H1 (cell line): ENCODE measurements around the gene AKR1C2. TPM values are rescaled to one million over a fixed set of nuclear protein-coding genes. Genes with fewer than 3 reads are reported as not detected.

Experiments
- ATF2 ChIP-seq: IDR thresholded peaks from 2 replicates; pipeline ENCODE4 v1.6.1; 2012; ENCODE audit warnings: low read length, inconsistent platforms
- CBX5 ChIP-seq: fragments of 300-800, 300-1000 bp; sonication (generic); IDR thresholded peaks from 2 replicates; pipeline ENCODE4 v1.7.1; 2016; ENCODE audit warnings: antibody characterized with exemption, low read length, low read depth
- CTBP2 ChIP-seq: IDR thresholded peaks from 2 replicates; pipeline ENCODE4 v1.7.0; 2011; ENCODE audit warnings: borderline replicate concordance, mild to moderate bottlenecking, moderate library complexity, mixed read lengths, low read length; ENCODE audit not compliant: insufficient read depth, insufficient read length
- JUN ChIP-seq: IDR thresholded peaks from 2 replicates; pipeline ENCODE4 v1.6.1; 2011; ENCODE audit warnings: low read depth, mild to moderate bottlenecking, improper control_type of control experiment, low read length
- RAD21 ChIP-seq, 2 experiments: IDR thresholded peaks in 1 of 2; conservative IDR thresholded peaks in 1 of 2; 2 replicates each; pipeline ENCODE4 v1.6.1; 2011; ENCODE audit warnings: low read depth in 2 of 2, low read length in 2 of 2, improper control_type of control experiment in 1 of 2, inconsistent platforms in 1 of 2, mild to moderate bottlenecking in 1 of 2, moderate library complexity in 1 of 2
- SIX5 ChIP-seq: IDR thresholded peaks from 2 replicates; pipeline ENCODE4 v1.6.1; 2011; ENCODE audit warnings: mild to moderate bottlenecking, low read depth, low read length
- polyA plus RNA-seq, 7 experiments: library from polyadenylated mRNA; depleted of rRNA in 3 of 7; stranded (reverse) in 5 of 7; unstranded in 2 of 7; fragments of >200 nt in 5 of 7; fragments of 200-250 nt in 2 of 7; gene quantifications; 1 replicate in 5 of 7; 2 replicates in 1 of 7; 4 replicates in 1 of 7; pipeline versions ENCODE4 v1.2.1 to v1.2.3, GENCODE V29; 2011 to 2013; ENCODE audit warnings: missing spikeins in 2 of 7, mixed read lengths in 2 of 7
- total RNA-seq: library from RNA; stranded (reverse); fragmentation: NEBNext Ultra II Directional; extraction: Animal tissue kit (Norgen Biotek cat#: 25700); gene quantifications from 2 replicates; pipeline ENCODE4 v1.2.1, GENCODE V29; 2021

The AKR1C2 gene
- total and polyA plus RNA-seq, 2 of the 8 experiments (the other 6 are each of a cell fraction or from before 2014, with no cell fraction given), result 0.77 to 1.2 TPM

GRCh38 chr10:4945766-4946717 lies 57.6 kb downstream of the AKR1C2 start (continued):
- TF ChIP-seq RAD21 (IDR thresholded peaks at IDR 0.05 in 1 of 2, conservative IDR thresholded peaks at IDR 0.05 in 1 of 2; ENCODE audit: low read depth in 2 of 2, low read length in 2 of 2) (no peak), CBX5 (no peak), ATF2 (no peak), SIX5 (no peak), JUN (no peak), CTBP2 (no peak)
